DND-41 (cell line): Measurements from ENCODE around the gene ATXN1.

Experiments used
- CTCF ChIP-seq: IDR thresholded peaks from 2 replicates; pipeline ENCODE4 v1.5.1; 2012; ENCODE audit warnings: borderline replicate concordance, low read length, moderate library complexity, mild to moderate bottlenecking; ENCODE audit not compliant: poor library complexity, severe bottlenecking; ENCODE audit errors: extremely low read depth
- EZH2 ChIP-seq: IDR thresholded peaks from 3 replicates; pipeline ENCODE4 v1.6.1; 2012; ENCODE audit warnings: borderline replicate concordance, low read depth, mild to moderate bottlenecking, moderate library complexity, low read length, inconsistent platforms; ENCODE audit not compliant: severe bottlenecking

- no peak for TF ChIP-seq CTCF
- peak; percentile 98 for TF ChIP-seq EZH2
Measured at GRCh38 chr6:16759646-16760515, 1.4 kb downstream of the ATXN1 start.
